Right forelimb (tissue), 1 donor: Measurements from ENCODE around the gene SORCS2.

ENCODE experiments used
- DNase-seq: peaks from one replicate; pipeline ENCODE4 v3.0.0-alpha.2; 2018

The SORCS2 gene

DNA sequence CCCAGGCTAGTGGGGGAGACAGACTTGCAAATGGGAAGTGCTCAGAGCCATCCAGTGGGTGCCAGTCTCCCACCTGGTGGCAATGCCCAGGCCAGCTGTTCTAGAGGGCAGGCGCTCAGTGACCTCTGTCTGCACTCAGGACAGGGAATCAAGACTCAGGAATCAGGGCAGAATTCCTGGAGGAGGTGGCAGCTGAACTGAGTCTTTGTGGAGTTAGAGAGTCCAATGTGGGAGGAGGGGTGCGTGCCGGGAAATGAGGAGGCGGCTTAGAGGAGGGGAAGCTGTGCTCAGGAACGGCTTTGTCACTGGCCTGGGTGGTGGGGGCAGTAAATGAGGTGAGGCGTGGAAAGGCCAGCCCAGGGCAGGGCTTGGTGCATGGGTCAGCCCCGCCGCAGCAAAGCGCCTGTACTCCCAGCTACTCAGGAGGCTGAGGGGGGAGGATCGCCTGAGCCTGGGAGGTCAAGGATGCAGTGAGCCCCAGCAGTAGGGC is 31.3 kb upstream of the SORCS2 start:
- DNase-seq: peak; percentile 19

DNA sequence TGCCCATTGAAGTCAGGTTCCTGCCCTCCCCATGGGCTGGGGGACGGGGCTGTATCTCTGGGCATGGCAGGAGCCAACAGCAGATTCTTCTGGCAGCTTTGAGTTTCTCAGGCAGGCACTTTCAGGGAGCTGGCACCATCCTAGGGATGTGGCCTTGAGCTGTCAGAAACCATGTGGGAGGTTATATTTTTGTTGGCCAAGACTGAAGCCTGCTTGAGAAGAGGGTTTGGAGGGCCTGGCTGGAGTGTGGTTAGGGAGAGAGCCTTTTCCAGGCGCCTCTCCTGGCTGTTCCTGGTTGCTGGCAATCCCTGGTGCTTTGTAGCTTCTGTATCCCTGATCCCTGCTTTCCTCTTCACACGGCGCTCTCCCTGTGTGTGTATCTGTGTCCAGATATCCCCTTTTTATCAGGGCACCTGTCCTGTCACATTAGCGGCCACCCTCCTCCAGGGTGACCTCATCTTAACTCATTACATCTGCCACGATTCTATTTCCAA is 30.6 kb upstream of the SORCS2 start:
- DNase-seq: peak; percentile 52

DNA sequence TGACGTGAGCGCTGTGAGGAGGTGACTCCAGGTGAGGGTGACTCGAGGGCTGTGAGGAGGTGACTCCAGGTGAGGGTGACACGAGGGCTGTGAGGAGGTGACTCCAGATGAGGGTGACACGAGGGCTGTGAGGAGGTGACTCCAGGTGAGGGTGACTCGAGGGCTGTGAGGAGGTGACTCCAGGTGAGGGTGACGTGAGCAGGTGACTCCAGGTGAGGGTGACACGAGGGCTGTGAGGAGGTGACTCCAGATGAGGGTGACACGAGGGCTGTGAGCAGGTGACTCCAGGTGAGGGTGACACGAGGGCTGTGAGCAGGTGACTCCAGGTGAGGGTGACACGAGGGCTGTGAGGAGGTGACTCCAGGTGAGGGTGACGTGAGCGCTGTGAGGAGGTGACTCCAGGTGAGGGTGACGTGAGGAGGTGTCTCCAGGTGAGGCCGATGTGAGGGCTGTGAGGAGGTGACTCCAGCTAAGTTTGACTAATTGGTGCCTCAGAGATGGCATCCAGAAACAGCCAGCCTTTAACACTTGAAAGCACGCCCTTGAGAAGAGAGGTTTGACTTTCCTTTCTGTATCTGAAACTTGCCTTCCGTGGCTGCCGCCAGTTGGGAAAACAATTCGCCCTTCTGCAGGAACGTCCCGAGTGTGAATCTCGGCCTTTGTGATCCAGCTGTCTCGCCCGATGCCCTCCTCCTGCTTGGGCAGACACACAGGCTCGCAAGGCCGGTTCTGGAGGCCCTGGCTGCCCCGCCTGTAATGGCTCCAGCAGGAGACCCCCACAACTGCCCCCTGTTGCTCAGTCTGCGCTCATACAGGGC is 27.1 kb upstream of the SORCS2 start:
- peak; percentile 34 for DNase-seq

DNA sequence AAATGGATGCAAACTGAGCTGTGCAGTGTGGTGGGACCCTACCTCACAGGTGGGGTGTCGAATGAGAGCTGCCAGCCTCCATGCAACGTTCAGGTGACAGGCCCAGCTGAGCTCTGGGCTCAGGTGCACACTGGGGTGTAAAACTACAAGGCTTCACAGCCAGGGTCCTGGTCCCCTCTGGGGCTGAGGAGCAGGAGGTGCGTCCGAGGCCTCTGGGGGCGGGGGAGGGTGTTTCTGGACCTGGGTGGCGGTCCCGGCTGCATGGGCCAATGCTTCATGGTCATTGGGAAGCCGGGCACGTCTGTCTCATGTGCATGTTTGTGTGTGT is 26.5 kb upstream of the SORCS2 start:
- no peak for DNase-seq

DNA sequence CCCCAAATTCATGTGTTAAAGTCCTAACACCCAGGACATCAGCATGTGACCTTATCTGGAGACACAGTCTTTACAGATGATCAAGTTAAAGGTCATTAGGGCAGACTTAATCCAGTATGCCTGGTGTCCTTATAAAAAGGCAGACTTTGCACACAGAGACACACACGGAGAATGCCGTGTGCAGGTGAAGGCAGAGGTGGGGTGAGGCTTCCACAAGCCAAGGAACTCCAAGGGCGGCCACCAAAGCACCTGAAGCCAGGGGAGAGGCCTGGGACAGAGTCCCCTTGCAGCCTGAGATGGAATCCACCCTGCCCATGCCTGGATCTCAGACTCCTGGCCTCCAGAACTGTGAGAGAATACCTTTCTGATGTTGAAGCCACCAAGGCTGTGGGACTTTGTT is 26.1 kb upstream of the SORCS2 start:
- DNase-seq: peak; percentile 26

DNA sequence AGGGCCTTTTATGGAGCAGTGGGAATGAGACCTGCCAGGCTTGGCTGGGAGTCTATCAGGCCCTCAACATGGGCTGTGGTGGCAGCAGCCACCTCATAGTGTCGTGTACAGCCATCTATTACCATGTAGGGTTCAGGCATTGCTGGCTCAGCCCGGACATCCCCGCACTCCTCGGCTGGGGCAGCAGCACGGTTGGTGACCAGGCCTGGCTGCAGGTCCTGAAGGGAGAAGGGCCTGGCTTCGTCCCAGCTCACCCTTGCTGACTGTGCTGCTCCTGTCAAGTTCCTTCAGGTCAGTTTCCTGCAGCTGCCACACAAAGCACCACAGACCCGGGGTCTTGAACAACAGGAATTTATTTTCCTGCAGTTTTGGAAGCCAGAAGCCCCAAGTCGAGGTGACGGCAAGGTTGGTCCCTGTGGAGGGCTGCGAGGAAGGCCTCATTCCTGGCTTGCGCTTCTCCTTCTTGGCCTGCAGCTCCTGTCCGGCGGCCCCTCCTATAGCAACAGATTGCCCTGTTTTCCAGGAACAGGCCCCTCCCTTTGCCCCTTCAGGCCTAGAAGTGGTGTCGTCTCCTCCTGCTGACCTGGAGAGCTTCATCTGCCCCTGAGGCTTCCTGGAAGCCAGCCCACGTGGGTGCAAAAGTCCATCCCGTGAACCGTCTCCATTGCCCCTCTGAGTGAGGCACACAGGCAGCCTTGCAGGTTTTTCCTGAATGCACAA is 25.2 kb upstream of the SORCS2 start:
- DNase-seq: peak; percentile 37

DNA sequence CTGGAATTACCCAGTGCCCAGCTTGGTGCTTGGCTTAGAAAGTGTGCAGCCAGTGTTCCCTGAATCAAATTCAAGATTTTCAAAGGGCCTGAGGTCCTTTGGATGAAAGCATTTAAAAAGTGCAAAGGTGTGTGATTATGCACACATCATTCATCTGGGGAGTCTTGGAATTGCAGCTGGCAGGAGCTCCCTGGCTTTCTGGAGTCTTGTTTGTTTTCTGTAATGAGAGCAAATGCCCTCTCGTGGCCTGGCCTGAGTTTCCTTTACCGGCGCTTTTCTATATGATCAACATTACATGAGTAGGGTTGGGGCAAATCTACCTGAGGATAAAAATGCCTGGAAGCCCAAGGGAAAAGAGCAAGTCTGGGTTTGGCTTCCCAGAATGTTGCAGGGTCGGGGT is 24.6 kb upstream of the SORCS2 start:
- peak; percentile 24 for DNase-seq

DNA sequence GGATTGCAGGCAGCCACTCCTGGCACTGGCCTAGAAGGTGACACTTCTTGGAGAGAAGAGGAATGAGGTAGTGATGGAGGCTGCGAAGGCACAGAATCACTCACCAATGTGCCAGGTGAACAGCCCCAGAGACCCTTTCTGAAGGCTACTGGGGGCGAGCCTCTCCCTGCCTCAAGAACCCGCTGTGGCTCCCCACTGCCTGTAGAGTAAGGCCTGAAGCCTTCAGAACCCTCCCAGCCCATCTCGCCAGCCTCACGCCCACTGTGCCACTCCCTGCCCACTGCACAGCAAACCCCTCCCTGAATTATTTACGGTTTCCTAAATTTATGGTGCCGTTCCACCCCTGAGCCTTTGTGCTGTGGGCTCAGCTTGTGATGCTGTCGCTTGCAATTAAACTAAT is 24.2 kb upstream of the SORCS2 start:
- no peak for DNase-seq

DNA sequence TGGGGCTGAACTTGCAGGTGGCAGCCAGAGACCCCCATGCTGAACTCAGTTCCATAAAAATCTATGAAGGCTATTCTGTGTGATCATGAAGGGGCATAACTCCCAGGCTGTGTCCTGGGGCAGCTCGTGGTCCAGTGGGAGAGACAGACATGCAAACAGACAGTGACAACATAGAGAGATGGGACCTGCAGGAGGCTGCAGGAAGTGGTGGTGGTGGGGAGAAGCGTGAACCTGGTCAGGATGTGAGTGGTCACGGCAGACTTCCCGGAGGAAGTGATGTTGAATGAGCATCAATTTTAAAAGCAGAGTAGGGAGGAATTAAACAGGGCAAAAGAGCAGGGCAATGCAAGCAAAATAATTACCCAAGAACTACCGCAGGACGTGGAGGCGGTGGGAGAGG is 23.2 kb upstream of the SORCS2 start:
- DNase-seq: peak; percentile 7

DNA sequence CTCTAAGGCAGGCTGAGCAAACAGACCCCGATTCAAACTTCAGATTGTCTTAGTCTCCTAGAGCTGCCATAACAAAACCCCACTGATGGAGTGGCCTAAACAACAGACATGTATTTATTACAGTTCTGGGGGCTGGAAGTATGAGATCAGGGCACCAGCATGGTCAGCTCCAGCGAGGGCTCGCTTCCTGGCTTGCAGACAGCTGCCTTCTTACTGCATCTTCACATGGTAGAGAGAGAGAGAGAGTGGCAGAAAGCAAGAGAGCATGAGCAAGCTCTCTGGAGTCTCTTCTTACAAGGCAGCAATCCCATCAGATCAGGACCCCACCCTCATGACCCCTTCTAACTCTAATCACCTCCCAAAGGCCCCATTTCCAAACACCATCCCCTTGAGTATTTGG is 22.3 kb upstream of the SORCS2 start:
- peak; percentile 26 for DNase-seq

DNA sequence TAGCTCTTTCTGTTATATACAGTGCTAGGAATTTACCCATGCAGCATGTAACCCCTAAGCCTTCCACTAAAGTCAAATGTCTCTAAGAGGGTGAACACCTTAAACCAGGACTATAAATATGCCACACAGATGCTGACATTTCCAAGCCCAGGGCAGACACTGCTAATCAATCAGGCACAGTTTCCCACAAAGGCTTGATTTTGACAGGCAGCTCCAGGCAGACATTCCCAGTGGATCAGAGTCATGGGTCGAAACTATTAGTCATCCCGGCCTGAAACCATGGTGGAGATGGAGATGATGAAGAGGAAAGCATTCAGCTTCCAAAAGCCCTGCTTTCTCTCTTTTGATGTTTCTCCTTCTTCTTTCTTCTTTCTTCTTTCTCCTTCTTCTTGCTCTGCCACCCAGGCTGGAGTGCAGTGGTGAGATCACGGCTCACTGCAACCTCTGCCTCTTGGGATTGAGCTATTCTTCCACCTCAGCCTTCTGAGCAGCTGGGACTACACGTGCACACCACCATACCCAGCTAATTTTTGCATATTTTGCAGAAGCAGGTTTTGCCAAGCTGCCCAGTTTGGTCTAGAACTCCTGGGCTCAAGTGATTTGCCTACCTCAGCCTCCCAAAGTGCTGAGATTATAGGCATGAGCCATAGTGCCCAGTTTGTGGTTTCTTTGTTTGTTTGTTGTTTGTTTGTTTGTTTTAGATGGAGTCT is 21.0 kb upstream of the SORCS2 start:
- peak; percentile 18 for DNase-seq

DNA sequence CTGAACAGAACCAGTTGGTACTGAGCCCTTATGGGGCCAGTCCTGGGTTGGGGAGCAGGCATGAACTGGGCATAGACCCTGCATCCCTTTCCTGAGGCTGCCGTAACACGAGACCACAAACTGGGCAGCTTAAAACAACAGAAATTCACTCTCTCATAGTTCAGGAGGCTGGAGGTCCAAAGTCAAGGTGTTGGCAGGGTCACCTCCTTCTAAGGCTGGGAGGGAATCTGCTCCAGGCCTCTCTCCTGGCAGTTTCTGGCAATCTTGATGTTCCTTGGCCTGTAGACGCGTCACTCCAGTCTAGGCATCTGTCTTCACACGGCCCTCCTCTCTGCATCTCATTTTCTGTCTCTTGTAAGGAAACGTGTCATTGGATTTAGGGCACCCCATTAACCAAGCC is 19.8 kb upstream of the SORCS2 start:
- DNase-seq: no peak

DNA sequence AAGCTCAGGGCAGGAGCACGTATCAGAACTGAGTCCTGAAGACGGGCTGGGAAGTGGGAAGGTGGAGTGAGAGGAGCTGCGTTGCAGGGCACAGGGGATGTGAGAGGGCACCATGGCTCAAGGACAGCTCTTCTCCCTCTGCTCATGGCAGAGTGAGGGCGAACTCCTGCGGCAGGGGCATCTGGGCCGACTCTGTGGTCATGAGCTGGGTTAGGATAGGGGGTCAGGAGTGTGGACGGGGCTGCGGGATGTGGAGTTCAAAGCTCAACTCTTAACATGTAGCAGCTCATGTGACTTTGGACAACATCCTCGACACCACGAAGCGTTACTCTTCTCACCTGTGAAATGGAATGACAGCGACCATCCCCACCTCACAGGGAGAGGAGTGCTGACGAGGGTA is 19.4 kb upstream of the SORCS2 start:
- peak; percentile 16 for DNase-seq

DNA sequence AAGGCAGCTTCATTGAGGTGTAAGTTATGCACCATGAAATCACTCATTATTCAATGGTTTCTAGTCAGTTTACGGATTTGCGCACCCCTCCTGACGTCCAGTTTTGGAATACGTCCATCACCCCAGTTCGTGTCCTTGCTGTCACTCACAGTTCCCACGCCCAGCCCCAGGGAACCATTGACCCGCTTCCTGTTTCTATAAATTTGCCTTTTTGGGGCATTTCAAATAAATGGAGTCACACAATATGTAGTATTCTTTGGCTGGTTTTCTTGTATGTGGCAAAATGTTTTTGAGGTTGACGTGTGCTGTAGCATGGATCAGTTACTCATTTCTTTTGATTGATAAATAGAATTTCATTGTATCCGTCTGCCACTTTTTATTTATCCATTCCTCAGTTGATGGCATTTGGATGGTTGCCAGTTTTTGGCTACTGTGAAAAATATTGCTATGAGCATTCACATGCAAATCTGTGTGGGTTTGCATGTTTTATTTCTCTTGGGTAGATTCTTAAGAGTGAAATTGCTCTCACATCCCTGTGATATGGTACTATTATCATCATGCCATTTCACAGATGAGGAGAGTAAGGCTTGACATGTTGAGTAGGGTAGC is 18.4 kb upstream of the SORCS2 start:
- peak; percentile 5 for DNase-seq

DNA sequence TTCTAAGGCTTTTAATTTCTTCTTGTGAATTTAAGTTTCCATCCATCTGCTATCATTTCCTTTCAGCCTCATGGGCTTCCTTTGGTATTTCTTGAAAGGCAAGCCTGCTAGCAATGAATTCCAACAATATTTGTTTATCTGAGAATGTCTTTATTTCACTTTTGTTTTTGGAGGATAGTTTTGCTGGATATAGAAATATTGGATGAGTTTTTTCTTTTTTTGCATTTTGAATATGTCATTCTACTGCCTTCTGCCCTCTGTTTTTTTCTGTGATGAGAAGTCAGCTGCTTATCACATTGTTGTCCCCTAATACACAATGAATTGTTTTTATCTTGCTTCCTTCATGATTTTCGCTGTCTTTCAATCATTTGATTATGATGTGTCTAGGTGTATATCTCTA is 13.2 kb upstream of the SORCS2 start:
- no peak for DNase-seq

DNA sequence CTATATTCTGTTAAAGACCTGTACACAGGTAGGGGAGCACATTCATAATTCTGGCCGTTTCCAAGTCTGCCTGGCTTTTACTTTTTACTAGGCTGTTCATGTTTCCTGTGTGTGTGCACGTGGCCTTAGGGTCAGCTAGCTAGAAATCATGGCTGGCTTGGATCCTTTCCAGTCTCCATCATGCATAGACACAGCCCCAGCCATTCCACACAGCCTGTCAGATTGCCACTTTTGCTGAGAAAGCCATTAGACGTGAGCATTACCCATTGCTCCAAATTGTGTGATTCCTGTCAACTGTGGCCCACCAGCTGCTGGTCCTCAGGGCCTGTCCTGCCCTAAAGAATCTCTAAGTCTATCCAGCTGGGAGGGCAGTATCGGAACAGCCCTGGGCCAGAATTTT is 11.4 kb upstream of the SORCS2 start:
- DNase-seq: peak; percentile 5

DNA sequence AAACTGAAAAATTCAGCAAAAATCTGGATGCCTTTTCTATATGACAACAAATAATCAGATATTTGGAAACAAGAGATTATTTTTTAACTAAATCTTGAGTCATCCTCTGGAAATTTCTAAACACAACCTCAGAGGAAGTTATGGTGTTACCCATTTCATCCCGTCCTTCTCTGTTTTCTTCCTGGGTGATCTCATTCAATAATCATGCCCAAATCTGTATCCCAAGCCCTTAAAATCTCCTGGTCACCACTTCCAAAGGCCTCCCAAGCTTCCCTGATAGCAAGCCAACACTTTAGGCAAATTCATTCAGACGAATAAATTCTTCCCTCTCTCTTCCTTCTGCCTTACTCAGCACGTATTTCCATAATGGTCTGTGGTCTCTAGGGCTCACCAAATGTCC is 9.7 kb upstream of the SORCS2 start:
- no peak for DNase-seq

DNA sequence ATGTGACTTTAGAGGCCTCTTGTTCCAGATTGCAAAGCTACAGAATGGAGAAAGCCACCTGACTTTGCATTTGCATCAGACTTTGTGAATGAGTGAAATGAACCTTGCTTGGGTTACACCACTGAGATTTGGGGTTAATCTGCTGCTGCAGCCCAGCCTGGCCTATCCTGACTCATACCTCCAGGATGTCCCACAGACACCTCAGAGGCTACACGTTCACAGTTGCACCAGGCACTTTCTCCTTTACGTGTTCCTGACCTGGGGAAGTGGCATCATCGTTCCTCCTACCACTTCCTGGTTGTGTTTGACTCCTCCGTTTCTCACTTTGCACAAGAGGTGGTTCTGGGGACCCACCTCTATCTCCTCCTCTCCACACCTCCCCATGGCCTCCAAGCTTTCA is 9.2 kb upstream of the SORCS2 start:
- DNase-seq: no peak

DNA sequence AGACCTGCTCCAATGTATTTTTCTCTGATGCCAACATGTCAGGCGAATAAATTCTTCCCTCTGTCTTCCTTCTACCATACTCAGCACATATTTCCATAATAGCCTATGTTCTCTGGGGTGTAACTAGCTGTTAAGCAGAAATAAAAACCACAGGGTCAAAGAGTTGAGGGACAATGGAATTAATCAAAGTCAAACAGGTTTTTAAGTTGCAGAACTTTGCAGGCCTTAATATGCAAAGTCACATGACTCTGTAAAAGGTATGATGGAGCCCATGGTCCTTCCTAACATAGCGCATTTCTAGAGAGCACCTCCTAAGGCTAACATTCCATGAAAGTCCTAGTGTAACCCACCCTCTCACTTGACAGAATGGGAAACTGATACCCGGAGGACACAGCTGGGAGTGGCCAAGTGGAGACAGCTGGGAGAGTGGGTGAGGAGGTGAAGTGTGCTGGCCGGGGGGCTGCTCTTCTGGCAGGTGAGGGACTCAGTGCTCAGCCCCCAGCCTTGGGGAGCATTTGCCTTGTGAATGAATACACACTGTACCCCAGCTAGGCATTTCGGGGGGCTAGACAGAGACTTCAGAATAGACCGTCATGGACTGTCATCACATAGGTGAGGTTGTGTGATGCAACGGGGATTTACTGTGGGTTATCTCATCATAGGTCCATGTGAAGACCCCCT is 8.4 kb upstream of the SORCS2 start:
- peak; percentile 21 for DNase-seq

DNA sequence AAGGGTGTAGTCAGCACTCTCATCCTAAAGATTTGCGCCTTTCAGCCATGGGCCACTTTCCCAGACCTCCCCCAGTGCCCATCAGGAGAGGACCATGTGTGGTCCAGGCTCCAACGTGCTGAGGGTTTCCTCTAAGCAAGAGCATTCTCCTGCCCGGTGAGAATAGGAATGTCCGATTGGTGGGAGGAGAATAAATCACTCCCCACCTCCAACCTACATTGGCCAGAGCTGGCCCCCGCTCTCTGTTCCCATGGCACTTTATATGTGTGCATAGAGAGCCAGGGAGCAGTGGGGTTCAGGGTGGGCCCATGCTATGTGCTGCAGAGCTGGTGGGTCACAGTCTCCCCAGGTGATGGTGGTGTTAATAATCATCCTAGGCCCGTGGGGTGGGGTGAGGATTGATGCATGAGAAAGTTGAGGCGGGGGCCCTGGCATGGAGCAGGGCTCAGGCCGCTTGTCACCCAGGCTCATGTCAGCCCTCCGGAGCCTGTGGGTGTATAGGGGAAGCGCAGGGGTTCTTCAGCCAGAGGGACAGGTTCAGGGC is 6.8 kb upstream of the SORCS2 start:
- DNase-seq: peak; percentile 24

DNA sequence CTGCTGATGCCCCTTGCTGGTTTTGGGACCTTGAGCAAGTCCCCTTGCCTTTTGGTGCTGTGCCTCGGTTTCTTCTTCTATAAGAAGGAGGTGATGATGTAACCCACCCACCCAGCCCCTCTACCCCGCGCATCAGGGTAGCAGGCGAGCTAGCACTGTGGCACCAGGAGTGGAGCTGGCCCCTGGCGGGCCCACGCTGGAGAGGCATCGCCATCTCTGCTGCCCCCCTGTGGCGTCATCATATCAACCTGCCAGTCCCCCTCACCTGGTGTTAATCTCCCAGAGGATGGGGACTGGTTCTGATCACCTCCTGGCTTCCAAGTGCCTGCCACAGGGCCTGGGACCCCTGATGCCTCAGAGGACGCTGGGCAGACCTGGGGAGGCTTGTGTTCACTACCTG is 6.3 kb upstream of the SORCS2 start:
- peak; percentile 41 for DNase-seq

DNA sequence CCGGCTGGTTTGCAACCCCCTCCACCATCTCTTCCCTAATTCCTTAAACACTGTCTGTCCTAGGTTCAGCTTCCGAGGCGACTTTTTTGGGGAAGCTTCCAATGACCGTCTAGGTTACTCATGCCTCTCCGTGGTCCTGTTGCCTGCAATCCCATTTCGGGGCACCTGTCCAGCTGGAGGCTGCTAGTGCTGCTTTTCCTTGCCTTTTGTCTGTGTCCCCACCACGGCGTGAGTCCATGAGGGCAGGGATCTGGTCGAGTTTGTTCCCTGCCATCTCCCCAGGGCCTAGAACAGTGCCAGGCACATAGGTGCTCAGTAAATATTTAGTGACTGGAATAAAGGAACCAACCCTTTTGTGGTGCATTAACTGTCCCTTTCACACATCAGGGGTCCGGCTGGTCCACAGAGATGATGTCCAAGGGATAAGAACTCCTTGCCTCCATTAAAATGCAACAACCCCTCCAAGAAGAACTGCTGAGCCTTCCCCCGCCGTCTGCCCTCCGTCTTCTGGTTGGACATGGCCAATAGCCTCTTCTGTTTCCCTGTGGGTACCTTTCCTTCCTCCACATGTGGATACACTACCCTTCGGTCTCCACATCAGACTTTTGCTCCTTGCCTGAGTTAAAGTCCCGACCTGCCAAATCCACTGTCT is 5.7 kb upstream of the SORCS2 start:
- peak; percentile 37 for DNase-seq
